GM18508 (cell line): Measurements from ENCODE around the gene CISD3.

Source experiments
- ATAC-seq: cut with Tn5 transposase; IDR thresholded peaks from one replicate; pipeline ENCODE4 v1.9.1; 2021; ENCODE audit warnings: moderate number of reproducible peaks; ENCODE audit not compliant: insufficient read depth, unreplicated experiment

The CISD3 gene

GRCh38 chr17:38740806-38741205 lies 10.7 kb downstream of the CISD3 start:
- ATAC-seq, result no peak

GRCh38 chr17:38741461-38741860 lies 11.3 kb downstream of the CISD3 start:
- no peak for ATAC-seq

DNA sequence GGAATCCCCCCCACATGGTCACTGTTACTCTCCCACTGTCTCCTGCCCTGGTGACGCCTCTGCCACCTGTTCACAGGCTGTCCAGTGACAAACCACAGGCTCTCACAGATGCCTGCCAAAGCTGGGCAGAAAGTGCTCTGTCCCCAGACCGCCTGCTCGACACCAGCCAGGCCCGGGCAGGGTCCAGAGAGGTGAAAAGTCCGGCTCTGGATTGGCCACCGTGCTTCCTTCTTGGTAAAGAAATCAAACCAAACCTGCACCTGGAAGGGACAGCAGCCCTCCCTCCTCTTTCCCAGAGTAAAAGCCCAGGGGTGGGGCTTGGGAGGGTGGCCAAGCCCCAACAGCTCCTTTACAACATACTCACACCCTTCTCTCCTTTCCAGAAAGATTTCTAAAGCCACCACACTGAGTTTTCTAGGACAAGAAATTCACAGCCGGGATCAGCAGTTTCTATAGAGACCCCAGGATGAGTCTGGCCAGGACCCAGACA lies 11.8 kb downstream of the CISD3 start:
- ATAC-seq, result no peak

DNA sequence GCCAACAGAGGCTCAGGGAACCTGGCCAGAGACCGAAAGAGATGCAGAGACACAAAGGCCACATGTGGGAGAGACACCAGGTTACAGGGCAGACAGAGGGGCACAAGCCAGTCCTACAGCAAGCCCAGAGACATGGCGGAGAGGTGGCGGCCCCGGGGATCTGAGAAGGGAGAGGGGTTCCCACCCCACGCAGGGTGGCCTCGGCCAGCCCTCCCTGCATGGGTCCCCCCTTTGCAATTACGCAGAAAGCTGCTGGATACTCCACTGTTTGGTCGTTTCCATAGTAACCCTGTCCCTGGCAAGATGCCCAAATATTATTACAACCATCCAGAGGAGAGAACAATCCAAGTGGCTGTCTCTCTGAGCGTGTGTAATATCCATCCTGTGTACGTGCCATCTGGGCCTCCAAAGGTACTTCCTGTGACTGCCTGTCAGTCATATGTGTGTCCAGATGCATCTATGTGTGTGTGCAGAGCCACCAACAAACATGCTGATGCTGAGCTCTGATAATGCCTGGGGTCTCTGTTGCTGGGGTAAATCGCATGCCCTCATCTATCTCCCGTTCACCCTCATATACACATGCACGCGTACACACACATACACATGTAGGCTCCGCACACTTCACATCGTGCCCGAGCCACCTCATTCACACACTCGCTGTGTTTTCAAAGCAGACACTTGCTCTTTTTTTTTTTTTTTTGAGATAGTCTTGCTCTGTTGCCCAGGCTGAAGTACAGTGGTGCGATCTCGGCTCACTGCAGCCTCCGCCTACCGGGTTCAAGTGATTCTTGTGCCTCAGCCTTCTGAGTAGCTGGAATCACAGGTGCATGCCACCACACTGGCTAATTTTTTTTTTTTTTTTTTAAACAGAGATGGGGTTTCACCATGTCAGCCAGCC lies 12.5 kb downstream of the CISD3 start:
- no peak for ATAC-seq

DNA sequence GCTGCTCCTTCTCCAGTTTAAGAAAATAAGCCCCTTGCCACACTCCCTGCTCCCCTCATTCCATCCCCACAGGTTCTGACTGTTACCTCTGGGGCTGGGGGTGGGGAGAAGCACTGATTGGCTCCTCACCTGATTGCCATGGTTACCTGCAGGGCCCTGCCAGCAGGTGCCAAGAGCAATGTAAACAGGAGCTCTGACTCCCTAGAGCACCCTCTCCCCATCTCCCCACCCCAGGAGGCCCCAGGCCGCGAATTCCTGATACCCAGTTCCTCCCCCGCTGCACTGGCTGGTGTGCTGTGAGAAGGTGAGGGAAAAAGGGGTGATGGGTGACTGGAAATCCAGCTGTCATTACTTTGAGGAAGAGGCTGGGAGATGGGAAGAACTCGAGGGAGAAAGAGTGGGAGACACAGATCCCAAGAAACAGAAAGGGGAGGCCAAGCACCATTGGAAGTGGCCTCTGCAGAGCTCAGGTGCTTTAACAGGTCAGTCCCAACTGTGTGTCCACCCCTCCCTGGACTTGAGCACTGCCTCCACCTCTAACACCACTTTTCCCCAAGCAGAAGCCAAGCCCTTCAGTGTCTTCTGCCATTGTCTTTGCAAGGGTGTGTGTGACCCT lies 13.5 kb downstream of the CISD3 start:
- ATAC-seq, result no peak

- ATAC-seq, result no peak
These were observed 15.4 kb downstream of the CISD3 start for GRCh38 chr17:38745545-38745944.

DNA sequence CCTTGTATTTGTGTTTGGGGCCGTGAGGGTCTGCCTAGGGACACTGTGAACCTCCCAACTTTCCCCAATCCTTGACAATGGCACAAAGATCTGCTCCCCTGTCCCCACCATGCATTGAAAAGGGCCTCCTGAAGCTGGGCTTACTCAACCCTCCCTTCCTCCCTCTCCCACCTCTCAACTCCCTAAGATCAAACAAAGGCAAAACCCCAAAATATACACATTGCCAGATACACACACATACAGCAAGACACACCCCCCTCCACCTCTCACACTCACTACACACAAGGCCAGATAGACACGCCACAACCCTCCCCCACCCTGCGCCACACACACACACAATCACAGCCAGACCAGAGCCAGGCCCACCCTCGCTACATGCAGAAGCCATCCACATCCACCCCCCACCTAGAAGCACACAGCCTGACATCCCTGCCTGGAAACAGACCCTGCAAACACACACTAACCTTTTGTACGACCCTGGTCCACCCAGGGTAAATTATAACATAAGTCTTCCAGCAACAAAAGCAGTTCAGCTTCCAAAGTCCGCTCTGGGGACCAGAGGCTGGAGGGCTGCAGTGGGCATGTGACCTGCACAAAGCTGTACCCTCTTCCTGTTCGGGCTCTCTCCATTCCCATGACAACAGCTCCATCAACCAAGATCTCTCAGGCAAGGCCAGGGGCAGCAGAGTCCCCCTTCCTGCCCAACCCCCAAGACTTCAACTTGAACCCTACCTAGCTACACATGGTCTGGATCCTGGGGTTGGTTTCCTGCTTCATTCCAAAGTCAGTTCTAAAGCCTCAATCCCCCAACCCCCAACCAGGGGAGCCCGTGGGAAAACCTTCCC lies 16.1 kb downstream of the CISD3 start:
- no peak for ATAC-seq

GRCh38 chr17:38746849-38747462 lies 16.8 kb downstream of the CISD3 start:
- ATAC-seq, result no peak

DNA sequence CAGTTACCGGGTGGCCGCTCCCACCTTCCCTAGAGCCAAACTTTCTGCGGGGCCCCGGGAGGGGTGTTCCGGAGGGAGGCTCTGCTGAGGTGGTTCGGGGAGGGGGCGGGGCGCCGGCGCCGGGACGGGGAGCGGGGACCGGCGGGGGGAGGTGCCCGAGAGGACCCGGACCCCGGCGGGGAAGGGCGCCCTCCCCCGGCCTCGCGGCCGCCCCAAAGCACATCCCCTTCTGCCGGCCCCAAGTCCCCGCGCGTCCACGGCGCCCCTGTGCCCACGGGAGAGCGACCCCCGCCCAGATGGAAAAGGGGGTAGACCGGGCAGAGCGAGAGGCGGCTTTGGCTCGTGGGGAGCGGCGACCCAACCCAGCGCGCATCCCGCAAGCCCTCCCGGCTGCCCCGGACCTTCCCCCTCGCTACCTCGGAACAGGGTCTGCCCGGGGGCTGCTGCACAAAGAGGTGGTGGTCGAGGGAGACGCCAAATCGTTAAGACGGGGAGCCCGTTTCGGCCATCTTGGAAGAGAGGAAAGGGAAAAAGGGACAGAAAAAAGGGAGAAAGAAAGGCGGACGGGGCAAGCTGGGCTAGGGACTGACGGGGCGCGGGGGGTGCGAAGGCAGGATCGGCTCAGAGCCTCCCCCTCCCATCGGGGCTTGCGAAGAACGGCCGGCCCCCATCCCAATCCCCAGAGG lies 17.5 kb downstream of the CISD3 start:
- no peak for ATAC-seq

DNA sequence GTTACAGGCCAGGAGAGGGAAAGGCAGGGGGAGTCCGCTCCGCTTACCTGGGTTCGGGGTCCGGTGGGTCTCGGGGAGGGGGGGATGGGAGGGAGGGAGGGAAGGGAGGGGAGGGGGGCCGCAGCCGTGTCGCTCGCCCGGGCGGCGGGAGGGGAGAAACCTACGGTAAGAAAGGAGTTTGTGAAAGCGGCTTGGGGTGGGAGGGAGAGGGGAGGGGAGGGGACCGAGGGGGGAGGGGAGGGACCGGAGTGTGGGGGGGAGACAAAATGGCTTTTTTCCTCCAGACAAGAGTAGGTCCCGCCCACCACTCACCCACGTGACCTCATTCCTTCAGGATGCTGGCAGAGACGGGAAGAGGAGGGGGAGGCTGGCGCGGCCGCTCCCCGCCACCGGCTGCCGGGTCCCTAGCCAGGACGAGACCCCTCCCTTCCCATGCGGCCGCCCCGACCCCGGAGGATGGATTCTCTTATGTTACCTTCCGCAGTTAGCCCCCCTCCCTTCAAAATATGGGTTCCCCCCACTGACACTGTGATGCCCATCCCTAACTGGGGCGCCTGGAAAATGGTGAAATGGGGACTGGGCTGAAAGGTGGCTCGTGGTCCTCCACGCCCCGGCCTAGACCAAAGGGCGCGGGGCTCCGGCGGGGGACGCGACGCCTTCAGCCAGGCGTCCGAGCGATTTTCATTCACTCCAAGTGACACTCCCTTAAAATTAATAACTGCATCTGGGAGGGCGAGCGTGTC lies 18.2 kb downstream of the CISD3 start, which contains the start of gene PCGF2:
Gene PCGF2 (minus strand): TSS at position 188 of the 743 bp plus-strand sequence. CDS start 7,934 bp downstream, outside the sequence.
- no peak for ATAC-seq

DNA sequence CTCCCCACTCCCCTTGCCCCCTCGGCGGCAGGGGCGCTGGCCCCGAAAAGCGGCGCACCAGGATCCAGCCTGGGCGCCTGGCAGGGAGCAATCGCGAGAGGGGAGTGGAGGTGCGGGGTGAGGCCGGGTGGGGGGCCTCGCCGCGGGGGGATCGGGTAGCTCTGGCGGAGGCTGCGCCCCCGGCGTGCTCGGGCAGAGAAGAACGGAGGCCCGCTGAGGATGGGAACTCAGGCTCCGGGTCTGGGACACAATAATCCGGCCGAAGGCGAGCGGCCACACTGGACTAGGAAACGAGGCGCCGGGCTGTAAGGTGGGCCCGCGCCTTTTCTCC lies 18.7 kb downstream of the CISD3 start:
- ATAC-seq, result no peak

GRCh38 chr17:38749223-38750043 lies 19.3 kb downstream of the CISD3 start:
- no peak for ATAC-seq

GRCh38 chr17:38750044-38750311 lies 19.8 kb downstream of the CISD3 start:
- ATAC-seq, result no peak

DNA sequence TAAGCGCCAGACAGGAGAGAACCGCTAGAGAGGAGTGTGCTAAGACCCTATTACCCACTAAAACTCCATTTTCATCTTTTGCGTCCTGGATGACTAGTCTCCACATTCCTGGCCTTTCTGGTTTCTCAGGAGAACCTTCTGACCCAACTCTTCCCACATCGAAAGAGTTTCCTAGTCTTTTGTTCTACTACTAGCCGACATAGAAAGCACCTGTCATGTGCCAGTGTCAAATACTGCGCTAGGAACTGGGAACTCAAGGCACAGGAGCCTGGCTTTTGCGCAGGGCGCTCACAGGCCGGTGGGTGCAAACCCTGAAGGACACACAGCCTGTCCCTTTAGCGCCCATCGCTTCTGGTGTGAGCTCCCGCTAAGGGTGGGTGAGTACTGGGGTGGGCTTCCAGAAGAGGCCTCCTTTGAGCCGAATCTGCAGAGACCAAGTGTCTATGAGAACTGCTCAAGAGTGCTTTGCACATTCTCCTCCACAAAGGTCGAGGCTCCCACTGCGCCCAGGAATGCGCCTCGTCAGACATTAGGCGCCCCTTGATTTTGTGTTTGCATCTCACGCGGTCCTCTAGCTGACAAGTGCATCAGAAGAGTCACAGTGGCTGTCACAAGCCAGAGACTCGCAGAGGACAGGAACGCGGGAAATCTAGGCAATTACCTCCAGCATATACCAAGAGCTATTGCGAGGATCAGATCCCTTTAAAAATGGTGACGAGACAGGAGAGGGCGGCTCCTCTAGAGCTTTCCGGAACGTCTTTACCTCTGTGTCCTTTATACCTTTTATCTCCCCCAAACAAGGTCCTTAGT lies 20.4 kb downstream of the CISD3 start:
- ATAC-seq, result no peak

DNA sequence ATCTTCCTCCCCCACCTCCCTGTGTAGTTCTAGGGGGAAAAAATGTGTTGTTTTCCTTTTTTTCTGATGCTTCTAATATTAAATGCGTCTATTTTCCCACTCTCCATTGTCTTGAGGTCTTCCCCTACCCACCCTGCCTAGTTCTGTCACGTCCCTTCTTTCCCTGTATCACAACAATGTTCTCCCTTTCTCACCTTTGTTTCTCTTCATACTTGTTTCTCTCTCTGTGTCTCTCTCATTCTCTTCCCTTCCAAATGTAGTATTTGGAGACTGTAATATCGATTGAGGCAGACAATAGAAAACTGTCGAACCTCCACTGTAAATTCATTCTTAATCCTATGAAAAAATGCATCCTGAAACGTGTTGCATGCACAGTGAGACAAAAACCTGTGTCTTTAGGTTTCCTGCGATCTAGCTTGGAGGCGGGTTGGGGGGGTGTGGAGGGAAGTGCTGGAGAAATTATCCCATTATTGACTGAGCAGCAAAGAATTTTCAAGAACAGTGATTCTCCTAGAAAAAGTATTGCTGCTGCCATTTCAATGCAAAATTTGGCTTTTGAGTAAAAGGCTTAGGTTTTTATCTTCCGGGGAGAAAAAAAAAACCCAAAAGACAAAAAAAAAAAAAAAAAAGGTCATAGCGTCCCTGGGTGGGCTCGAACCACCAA lies 21.1 kb downstream of the CISD3 start:
- ATAC-seq, result no peak

DNA sequence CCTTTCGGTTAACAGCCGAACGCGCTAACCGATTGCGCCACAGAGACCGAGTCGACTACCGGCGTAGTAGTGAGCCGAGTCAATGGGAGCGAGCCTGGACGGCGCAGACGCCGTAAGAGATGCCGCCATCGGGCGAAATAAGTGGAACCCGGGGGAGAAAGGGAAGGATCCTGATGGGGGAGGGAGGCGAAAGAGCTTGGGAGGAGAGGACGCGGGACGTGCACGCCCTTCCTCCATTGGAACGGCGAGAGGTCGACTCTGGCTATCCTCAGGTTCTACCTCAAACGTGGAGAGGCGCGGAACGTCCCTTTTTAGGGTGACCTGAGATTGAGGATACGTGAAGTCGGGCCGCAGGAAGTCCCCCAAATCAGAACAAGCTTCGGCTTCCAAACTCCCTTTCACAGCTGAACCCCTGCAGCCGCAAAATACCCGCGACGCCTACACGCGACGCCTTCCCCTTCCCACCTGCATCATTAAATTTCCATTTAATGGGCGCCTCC lies 21.7 kb downstream of the CISD3 start:
- peak; percentile 2 for ATAC-seq
